ENCODE measurements around the gene LIMCH1. TPM values are rescaled to one million over a fixed set of nuclear protein-coding genes. Genes with fewer than 3 reads are reported as not detected.

Gene LIMCH1
- total RNA-seq, 1 experiment from 2014 or later = 3.3 TPM

GRCh38 chr4:41517747-41518146, 20.2 kb upstream of the LIMCH1 start:
- H2AK5ac ChIP-seq (ENCODE audit: insufficient read length, low read length) = no peak overlapping the region
- no peak overlapping the region for H4K8ac ChIP-seq (replicated peaks; ENCODE audit: insufficient read length, low read depth, low read length)
- H3K56ac ChIP-seq (ENCODE audit: insufficient read length, low read depth, low read length) = no peak overlapping the region
- no peak overlapping the region for H3K14ac ChIP-seq (ENCODE audit: insufficient read depth, low read length)
- no peaks in the 10 kb centered on the region for H3K9me3 ChIP-seq (ENCODE audit: control insufficient read depth, low read depth, low read length)
- Mint-ChIP-seq H3K9me3 (no peaks in the 10 kb centered on the region), H3K36me3 (ENCODE audit: insufficient read depth in 1 of 3, low read depth in 3 of 3) (no peaks in the 10 kb centered on the region), H3K27me3 (ENCODE audit: low read depth) (no peaks in the 10 kb centered on the region), H3K4me1 (no peaks in the 10 kb centered on the region), H3K4me3 (no peak overlapping the region), H3K27ac (no peak overlapping the region)
- no peaks in the 10 kb centered on the region for H3K27me3 ChIP-seq (ENCODE audit: insufficient read depth, low read length)
- no peak overlapping the region for H3K4me2 ChIP-seq (ENCODE audit: insufficient read depth, insufficient read length, low read length)
- no peak overlapping the region for H2BK15ac ChIP-seq (ENCODE audit: low read depth, low read length)
- no peaks in the 10 kb centered on the region for H3K23me2 ChIP-seq (ENCODE audit: insufficient read length, low read depth, low read length, poor library complexity, severe bottlenecking)
- H3T11ph ChIP-seq (ENCODE audit: low read length) = no peak overlapping the region
- no peak overlapping the region for H3K4ac ChIP-seq (ENCODE audit: low read depth, low read length)
- H4K91ac ChIP-seq (ENCODE audit: insufficient read length, low read depth, low read length) = no peak overlapping the region
- H3K18ac ChIP-seq (ENCODE audit: insufficient read length, low read depth, low read length) = no peak overlapping the region
- no peak overlapping the region for H2BK20ac ChIP-seq (ENCODE audit: low read depth, low read length, poor library complexity, severe bottlenecking)
- H2BK12ac ChIP-seq (ENCODE audit: insufficient read length, low read depth, low read length) = no peak overlapping the region
- no peak for DNase-seq
- H4K5ac ChIP-seq (ENCODE audit: insufficient read length, low read depth, low read length) = no peak overlapping the region
- no peak overlapping the region for H2BK5ac ChIP-seq (ENCODE audit: insufficient read length, low read length)
- no peak overlapping the region for H3K27ac ChIP-seq (ENCODE audit: insufficient read length, low read depth, low read length)
- H3K79me1 ChIP-seq (ENCODE audit: insufficient read depth, low read depth, low read length, poor library complexity, severe bottlenecking) = no peaks in the 10 kb centered on the region
- H3K23ac ChIP-seq (ENCODE audit: insufficient read length, low read depth, low read length) = no peak overlapping the region
- no peaks in the 10 kb centered on the region for H3K4me1 ChIP-seq (ENCODE audit: insufficient read depth, low read length)
- WGBS (ENCODE audit: extremely low coverage, insufficient read length, low lambda C conversion rate) = no CpG with 5 or more reads among the region's 1 CpG
- no peak for TF ChIP-seq CTCF (conservative IDR thresholded peaks at IDR 0.05)
- H4K20me1 ChIP-seq (ENCODE audit: control insufficient read depth, insufficient read depth, insufficient read length) = no peaks in the 10 kb centered on the region
- no peak overlapping the region for H2AFZ ChIP-seq (ENCODE audit: low read length)
- no peaks in the 10 kb centered on the region for H3K79me2 ChIP-seq (ENCODE audit: insufficient read depth, low read length)
- no peak overlapping the region for H2BK120ac ChIP-seq (ENCODE audit: low read depth, low read length, poor library complexity, severe bottlenecking)
- no peak overlapping the region for H3K9ac ChIP-seq (ENCODE audit: extremely low read depth, insufficient read length, low read length)
